AG20443 (cell line): Measurements from ENCODE around the gene FAM90A1.
A peak's percentile ranks its signal among the peaks of the same experiment; 100 is the strongest.
"Not testable (repeated sequence)": the region's sequence is repeated elsewhere in the genome, so short reads cannot be mapped to it uniquely, and the experiment has no call there.

Source experiments
- DNase-seq: peaks from one replicate; pipeline ENCODE4 v3.0.0; 2012; ENCODE audit warnings: low spot score, mixed read lengths

FAM90A1 gene, protein sequence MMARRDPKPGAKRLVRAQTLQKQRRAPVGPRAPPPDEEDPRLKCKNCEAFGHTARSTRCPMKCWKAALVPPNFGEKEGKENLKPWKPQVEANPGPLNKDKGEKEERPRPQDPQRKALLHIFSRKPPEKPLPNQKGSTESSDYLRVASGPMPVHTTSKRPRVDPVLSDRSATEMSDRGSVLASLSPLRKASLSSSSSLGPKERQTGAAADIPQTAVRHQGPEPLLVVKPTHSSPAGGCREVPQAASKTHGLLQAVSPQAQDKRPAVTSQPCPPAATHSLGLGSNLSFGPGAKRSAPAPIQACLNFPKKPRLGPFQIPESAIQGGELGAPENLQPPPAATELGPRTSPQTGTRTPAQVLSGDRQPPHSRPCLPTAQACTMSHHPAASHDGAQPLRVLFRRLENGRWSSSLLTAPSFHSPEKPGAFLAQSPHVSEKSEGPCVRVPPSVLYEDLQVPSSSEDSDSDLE

DNA sequence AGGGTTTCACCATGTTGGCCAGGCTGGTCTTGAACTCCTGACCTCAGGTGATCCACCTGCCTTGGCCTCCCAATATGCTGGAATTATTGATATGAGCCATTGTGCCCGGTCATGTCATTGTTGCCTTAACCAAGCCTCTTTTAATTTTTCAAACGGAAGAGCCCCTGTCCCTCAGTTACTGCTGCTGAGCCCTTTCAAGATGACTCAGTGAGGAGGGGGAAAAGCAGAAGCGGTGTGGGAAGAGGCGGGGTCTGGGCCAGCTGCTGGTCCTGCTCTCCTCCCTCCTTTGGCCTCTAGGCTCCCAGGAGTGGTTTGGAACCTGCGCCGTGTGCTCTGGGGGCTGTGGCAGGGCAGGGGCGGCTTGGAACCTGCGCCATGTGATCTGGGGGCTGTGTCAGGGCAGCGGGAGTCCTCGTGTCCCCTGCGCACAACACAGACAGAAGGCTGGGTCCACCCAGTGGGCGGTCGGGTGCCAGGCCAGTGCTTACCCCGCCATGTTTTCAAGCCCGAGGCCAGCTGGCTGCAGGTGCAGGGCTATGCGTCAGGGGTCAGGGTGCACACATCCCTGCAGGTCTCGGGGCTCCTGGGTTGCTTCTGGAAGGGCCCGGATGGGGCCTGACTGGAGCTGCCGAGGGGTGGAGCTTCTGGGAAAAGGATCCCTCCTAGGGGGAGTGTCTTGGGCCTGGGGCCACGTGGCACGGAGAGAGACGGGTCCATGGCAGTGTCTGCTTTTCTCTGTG is at the start of gene FAM90A1:
TSS of gene FAM90A1 (minus strand) at position 627 of the 740 bp plus-strand sequence. CDS start 2,786 bp downstream, outside the sequence.
- not testable (repeated sequence) for DNase-seq

DNA sequence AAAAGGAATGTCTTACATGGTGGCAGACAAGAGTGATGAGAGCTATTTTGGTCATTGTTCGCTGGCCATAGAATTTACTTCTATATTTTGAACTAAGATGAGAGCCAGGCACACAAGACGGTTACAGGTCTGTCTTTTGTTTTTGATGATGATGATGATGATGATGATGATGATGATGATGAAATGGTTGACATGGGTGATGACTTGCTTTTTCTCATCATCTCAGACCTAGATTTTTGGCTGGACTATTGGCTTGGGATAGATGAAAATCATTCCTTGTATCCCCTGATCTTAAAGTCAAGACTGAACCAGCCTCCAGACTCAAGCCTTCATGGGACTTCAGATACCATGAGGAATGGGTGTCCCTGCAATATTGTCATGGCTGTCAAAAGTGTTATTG is 49.0 kb upstream of the FAM90A1 start:
- not testable (repeated sequence) for DNase-seq

DNA sequence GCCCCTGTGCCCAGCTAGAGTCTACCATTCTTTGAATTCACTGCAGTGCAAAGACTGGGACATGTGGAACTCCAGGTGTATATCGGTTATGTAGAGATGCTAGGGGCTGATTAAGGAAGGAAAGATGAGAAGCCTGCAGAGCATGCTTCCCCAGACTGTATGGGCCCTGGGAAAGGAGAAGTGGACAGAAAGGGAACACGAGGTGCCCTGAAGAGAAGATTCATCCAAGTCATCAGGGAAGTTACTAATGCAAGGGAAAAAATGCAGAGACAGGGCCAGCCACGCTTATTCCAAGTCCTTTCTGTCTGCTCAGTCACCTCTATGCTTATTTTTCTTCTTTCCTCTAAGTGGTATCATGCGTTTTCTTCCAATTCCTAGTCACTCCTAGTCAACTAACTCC is 39.3 kb upstream of the FAM90A1 start:
- DNase-seq = not testable (repeated sequence)

DNA sequence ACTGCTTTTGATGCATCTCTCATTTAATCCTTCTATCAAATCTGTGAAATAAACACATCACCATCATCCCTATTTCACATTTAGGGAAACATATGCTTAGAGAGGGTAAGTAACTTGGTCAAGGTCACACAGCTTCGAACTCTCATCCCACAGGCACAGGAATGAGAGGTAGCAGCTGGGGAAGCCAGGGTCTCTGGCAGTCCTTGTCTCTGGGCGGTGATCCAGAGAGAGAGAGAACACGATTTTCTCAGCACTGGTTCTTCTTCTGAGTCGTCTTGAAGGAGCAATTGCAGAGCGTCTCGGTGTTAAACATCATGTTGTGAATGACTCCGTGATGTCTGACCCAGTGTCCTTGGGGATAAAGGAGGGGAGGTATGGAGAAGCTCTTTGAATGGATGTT is 36.8 kb upstream of the FAM90A1 start:
- not testable (repeated sequence) for DNase-seq

DNA sequence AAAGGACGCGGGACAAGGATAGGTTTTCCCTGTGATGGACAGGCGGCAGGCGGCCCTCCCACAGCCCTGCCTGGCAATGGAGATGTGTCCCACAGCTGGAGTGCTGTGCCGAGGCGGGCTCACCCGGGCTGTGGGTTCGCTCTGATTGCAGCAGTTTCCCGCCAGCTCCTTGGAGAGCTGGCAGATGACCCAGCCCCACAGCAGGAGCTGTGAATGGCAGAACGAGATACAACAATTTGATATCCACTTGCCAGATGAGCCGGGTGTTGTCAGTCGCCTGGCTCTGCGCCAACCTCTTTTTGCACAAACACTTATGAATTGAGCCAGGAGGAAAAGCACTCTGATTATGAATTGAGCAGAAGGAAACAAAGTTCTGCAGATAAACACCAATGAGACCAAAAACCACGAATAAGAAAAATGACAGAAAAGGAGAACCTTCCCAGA is 33.7 kb upstream of the FAM90A1 start:
- DNase-seq = not testable (repeated sequence)

DNA sequence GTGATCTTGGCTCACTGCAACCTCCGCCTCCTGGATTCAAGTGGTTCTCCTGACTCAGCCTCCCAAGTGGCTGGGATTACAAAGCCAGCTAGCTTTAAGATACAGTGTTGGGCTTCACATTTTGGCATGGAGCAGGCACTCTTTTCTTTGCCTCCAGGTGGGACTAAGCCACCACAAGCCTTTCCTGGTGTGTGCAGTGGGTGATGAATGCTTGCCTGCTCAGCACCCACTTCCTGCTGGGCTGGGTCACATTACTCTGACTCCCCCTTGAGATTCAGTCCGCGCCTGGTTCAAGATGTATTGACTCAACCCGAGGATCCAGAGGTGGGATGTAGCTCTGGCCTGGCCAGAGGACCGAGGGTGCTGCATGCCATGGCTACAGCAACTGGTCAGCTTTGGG is 28.9 kb upstream of the FAM90A1 start:
- not testable (repeated sequence) for DNase-seq

DNA sequence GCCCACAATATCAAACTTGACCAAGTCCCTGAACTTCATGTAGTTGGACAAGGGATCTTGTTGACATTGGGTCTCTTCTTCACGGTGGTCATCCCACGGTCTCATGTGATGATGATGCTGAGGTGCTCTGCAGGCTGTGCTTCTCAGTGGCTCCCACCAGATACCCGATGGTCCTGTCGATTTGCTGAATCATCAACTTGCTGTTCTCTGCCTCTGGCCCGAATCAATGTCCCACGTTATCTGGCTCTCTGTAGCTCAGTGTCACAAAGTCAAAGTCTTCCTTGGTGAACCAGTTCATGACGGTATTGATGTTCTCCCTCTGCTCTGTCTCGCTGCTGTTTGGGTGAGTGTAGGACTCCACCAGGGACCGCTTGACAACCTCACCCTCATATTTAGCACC is 27.3 kb upstream of the FAM90A1 start:
- not testable (repeated sequence) for DNase-seq

DNA sequence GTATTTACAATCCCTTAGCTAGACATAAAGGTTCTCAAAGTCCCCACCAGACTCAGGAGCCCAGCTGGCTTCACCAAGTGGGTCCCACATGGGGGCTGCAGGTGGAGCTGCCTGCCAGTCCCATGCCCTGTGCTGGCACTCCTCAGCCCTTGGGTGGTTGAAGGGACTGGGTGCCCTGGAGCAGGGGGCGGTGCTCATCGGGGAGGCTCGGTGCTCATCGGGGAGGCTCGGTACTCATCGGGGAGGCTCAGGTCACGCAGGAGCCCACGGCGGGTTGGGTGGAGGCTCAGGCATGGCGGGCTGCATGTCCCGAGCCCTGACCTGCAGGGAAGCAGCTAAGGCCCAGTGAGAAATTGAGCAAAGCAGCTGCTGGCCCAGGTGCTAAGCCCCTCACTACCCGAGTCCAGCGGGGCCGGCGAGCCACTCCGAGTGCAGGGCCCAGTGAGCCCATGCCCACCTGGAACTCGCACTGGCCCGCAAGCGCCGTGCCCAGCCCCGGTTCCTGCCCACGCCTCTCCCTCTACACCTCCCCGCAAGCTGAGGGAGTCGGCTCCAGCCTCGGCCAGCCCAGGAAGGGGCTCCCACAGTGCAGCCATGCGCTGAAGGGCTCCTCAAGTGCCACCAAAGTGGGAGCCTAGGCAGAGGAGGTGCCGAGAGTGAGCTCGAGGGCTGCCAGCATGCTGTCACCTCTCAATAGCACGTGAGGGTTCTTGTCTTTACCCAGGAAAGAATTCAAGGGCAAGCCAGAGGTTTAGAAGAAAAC is 24.8 kb upstream of the FAM90A1 start:
- DNase-seq = not testable (repeated sequence)

DNA sequence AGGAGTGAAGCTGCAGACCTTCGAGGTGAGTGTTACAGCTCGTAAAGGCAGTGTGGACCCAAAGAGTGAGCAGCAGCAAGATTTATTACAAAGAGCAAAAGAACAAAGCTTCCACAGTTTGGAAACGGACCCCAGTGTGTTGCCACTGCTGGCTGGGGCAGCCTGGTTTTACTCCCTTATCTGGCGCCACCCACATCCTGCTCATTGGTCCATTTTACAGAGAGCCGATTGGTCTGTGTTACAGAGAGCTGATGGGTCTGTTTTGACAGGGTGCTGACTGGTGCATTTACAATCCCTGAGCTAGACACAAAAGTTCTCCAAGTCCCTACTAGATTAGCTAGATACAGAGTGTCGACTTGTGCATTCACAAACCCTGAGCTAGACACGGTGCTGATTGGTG is 24.2 kb upstream of the FAM90A1 start:
- not testable (repeated sequence) for DNase-seq

DNA sequence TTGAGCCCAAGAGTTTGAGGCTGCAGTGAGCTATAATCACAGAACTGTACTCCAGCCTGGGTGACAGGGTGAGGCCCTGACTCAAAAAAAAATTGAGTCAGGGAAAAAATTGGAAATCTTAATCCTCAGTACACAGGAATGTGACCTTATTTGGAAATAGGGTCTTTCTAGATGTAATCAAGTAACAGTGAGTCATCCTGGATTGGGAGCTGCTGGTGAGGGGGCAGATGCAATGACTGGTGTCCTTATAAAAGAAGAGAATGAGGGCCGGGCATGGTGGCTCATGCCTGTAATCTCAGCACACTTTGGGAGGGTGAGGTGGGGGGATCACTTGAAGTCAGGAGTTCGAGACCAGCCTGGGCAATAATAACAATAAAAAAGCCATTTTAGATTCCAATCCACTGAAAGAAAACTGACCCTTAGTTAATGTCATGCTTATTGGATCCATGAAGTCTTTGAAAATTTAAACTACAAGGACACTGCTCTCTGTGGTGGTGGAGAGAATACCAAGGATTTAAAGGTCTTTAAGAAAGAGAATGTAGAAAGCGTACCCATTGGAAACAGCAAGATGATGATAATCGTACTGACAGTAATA is 19.6 kb upstream of the FAM90A1 start:
- DNase-seq = not testable (repeated sequence)

DNA sequence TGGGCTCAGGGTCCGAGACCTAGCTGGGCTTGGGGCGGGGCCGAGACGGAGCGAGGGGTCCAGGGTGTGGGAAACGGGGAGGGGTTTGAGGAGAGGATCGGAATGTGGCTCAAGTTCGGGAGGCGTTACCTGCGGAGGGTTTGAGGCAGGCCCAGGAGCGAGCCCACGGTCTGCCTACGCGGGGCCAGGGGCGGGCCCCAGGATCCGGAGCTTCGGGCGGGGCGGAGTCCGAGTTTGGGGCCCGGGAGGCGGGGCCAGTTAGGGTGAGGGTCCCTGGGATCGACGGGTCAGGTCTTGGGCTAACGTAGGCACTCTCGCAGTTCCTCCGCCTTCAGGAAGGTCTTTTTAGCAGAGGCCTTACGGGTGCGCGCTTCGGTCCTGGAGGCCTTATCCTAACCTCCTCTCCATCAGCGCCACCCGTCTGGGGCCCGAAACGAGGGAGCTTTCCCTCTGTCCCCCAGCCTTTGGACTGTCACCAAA is 16.3 kb upstream of the FAM90A1 start:
- peak; percentile 22 for DNase-seq

DNA sequence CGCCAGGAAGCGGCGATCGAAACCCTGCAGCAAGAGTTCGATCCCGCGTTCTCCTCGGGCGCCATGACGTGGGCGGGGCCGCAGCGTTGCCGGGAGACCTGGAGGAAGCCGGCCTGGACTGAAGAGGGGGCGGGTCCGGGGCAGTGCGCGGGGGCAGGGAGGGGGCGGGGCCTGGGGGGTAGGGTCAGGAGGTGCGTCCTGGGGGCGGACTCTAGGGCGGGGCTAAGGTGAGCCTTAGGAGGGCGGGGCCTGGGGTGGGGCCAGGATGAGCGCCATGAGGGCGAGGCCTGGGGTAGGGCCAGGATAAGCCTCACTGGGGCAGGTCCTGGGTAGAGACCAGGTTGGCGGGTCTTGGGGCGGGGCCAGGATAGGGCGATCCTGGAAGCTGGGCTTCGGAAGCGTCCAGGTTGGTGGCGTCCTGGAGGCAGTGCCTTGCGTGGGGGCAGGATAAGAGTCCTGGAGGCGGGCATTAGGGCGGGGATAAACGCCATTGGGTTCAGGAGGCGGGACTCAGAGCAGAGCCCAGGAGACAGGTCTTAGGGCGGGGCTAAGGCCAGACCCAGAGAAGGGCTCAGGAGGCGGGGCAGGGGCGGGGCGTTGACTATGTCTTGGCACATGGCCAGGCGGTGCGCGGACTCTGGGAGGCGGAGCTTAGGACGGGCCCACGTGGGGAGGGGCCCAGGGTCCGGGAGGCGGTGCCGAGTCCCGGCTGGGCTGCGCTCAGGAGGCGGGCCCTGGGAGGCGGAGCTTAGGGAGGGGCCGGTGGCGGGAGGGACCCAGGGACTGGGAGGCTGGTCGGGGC is 15.7 kb upstream of the FAM90A1 start:
- DNase-seq = peak; percentile 95

DNA sequence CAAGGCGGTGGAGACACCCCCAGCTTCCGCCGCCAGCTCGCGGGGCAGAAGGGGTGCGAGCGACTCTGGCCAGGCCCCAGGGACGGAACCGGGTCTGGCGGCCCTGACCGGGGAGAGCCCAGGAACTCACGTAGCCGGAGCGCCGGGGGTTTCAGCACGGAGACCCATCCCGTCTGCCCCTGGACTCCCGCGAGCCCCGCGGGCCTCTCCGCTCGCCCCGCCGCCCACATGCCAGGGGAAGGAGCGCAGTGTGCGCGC is 15.1 kb upstream of the FAM90A1 start:
- DNase-seq = peak; percentile 9

DNA sequence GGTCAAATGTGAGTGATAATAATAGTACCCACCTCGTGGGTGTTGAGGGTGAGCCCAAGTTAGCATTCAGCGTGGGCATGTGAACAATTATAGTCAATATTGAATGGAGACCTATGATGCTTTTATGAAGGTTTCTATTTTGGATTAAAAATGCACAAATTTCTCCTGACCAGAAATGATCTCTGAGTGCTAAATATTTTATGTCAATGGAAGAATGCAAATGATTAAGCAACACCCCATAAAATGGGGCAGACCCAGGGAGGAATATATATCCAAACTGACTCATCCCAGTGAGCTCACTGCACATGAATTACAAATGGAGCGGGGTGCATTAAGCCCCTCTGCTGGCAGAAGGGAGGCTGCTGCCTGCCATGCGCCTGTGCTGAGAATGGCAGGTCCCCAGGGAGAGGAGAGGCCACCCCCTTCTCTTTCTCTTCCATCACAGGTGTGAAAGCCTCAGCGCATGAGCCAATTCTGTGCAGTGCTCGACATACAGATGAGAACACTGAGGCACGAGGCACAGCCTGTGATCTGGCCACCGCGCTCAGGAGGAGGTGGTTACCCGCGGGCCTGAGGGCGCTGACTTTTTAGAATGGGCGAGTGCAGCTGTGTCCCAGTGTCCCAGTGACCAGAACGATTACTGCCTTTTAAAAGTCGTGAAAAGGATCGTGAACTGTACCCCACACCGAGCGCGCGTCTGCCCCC is 14.7 kb upstream of the FAM90A1 start:
- DNase-seq = not testable (repeated sequence)

DNA sequence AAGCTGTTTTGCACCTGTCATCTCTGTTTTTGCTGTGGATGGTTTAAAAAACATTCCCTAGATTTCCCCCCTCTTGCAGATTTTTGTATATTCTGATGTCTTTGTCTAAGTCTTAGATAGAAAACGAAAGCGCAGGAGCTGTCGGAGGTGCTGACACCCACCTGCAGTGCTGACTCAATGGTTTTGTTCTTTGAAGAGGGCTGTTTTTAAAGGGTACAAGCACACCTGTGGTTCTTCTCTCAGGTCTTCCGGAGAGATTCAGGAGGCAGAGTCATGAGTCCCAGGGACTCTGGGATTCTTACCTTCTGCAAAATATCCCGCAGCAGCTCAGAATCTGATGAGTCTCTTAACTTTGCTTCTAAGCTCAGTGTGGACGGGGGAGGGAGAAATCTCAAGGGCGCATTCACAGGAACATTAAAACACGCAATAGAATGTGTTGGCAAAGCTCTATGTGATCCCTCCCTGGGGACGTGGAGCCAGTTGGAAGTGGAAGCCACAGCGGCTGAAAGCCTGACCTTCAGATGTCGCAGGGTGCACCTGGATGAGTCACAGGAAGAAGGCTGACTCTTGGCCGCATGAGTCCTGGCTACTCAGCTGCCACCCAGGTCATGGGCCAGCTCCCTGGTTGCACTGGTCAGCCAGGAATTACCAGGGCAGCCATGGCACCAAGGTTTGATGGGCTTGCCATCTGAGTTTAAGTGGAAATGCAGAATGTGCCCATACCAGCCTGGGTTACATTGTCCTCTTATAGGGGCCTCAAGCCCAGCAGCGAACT is 13.1 kb upstream of the FAM90A1 start:
- DNase-seq = not testable (repeated sequence)

DNA sequence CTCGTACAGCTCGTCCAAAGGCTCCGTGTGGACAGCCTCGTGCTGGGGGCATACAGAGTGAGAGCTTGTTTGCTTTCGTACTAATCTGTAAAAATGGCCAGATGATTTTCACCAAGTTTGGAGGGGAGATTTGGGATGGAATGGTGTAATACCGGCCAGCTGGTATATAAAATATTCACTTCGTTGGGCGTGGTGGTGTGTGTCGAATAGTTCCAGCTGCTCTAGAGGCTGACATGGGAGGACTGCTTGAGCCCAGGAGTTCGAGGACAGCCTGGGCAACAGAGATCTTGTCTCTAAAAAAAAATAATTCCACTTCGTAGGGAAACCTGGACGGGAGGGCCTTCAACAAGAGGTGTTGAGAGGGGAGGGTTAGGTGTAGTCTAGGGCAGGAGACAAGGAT is 9.6 kb upstream of the FAM90A1 start:
- DNase-seq = not testable (repeated sequence)

DNA sequence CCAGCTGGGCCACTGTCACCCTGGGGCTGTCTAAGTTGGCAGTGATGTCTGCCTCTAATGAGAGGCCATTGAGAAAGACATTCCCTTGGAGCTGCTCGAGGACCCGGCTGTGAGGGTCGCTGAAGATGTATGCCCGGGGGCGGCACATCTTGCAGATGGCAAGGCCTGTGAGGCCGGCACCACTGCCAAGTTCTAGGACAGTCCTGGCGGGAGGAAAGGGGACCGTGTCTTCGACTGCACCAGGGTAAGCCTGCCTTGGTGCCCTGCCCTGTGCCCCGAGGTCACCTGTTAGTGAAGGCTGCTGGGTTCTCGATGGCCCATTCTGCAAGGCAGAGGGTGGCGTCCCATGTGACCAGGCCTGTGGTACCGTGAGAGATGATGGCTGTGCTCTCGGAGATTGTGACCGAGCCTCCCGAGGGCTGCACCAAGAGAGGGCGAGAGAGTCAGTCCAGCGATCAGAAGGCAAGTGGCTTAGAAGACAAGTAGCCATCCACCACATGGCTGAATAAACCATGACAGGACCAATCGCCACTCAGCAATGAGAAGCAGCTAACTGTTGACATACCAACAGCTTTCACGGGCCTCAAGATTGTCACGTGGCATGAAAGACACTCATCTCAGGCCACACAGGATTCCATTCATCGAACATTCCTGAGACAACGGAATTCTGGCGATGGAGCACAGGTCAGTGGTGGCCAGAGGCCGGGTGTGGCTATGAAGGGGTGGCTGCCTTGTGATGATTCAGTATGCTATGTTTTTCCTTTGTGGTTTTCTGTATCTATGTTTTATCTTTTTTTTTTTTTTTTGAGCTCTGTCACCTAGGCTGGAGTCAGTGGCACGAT is 8.1 kb upstream of the FAM90A1 start:
- DNase-seq = peak; percentile 22

DNA sequence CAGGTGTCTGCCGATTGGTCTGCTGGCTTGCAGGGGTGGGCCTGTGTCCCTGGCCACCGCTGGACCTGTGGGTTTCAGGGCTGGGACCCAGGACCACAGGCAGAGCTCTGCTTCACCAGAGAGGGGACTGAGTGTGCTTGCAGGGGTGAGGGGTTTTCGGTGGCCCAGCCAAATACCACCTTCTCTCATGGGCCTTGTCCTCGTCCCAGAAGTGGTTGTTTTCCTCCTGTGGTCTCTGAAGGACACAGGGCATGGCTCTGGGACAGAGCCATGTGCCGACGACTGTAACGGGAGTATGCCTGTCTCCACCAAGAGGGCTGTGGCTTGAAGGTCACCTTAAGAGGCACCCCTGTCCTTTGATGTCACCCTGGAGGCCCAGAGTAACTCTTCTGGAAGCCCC is 7.3 kb upstream of the FAM90A1 start:
- not testable (repeated sequence) for DNase-seq
